Measurements from ENCODE around the gene MACROD2.
"Not testable (repeated sequence)": the region's sequence is repeated elsewhere in the genome, so short reads cannot be mapped to it uniquely, and the experiment has no call there.

Gene MACROD2

DNA sequence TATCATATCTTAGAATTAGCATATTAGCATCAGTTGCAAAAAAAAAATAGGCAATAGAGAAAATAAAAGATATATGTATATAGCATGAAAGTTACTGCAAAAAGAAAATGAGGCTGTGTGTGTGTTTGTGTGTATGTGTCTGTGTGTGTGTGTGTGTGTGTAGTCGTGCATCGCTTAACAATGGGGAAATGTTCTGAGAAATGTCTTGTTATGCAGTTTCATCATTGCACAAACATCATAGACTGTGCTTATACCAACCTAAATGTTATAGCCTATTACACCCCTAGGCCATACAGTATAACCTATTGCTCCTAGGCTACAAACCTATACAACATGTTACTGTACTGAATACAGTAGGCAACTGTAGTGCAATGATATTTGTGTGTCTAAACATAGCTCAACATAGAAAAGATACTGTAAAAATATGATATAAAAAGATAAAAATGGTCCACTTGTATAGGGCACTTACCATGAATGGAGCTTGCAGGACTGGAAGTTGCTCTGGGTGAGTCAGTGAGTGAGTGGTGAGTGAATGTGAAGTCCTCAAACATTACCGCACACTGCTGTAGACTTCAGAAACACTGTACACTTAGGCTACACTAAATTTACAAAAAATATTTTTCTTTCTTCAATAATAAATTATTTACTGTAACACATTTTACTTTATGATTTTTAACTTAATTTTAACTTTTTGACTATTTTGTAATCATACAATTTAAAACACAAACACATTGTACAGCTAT is 1772.9 kb downstream of the MACROD2 start:
- FAIRE-seq (no peak), DNase-seq (ENCODE audit: insufficient read length, low spot score) (no peak)

- DNase-seq (ENCODE audit: insufficient read length, low spot score) (no peak), FAIRE-seq (no peak)
Measured at GRCh38 chr20:15772826-15773225, 1777.5 kb downstream of the MACROD2 start.

DNA sequence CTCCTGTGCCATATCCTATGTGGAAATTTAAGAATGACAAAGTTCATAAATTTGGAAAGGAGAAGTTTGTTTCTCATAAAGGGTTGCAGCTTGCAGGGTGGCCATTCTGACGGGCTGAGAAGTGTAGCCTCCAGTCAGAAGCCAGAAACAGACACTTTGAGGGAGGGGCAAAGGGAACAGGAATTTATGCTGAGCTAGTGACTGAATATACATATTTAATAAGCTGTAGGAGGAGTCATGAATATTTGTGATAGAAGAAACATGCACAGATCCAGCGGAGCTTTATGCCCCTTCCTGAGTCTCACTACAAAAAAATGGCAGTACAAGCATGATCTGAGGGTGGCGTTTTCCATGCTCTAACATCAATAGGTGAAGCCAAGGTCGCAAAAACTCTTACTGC is 1779.6 kb downstream of the MACROD2 start:
- FAIRE-seq, result no peak
- no peak for DNase-seq (ENCODE audit: insufficient read length, low spot score)

DNA sequence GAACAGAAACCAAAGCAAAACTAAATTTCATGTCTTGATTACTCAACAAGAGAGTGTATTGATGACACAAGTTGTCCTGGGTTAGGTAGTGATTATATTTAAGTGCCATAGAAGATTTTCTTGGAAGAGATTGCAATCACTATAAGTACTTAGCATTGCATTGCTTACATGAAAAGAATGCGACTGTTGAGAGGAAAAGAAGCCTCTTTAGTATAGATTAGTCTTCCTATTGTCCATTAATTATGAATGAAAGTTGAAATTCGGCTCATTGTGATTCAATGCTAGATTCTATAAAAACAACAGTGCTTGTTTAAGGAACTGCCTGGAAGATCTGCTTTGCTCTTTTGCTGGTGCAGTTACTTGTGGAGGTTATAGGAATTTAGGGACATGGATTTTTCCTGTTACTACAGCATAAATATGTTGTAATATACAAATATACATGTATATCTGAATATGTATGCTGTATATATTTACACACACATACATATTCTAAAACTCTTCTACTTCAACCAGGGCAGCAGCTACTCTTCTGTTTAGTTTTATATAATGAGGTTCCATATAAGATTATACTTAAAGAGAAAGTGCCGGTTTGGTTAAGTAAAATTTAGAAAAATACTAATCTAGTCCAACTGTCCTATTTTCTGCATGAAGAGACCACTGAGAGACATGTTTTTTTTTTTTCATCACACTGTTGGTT is 1781.6 kb downstream of the MACROD2 start:
- FAIRE-seq (no peak), DNase-seq (ENCODE audit: insufficient read length, low spot score) (no peak)

GRCh38 chr20:15784020-15784419 is 1788.7 kb downstream of the MACROD2 start:
- DNase-seq (ENCODE audit: insufficient read length, low spot score) (no peak), FAIRE-seq (no peak)

DNA sequence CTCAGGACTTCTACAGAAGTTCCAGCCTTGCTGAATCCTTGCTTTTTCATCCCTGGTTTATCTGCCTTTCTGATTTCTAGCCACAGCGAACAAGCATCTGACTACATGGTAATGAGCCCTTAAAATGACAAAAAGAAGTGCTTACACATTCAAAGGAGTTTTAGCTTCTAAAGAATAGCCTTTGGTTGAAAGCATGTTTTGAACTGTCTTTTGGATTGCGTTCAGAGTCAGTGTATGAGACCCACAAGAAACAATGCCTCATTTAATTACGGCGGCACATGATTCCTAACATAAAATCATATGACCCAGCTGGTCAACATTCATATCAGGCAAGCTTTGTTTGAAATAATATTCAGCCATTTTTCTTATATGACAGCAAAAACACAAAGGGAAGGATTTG is 1793.8 kb downstream of the MACROD2 start:
- no peak for FAIRE-seq
- DNase-seq (ENCODE audit: insufficient read length, low spot score), result no peak

- FAIRE-seq, result no peak
- DNase-seq (ENCODE audit: insufficient read length, low spot score), result no peak
Measured at GRCh38 chr20:15792855-15793254, 1797.5 kb downstream of the MACROD2 start.

GRCh38 chr20:15794409-15794808 is 1799.1 kb downstream of the MACROD2 start:
- no peak for DNase-seq (ENCODE audit: insufficient read length, low spot score)
- FAIRE-seq, result no peak

- DNase-seq (ENCODE audit: insufficient read length, low spot score) (no peak), FAIRE-seq (no peak)
Measured at GRCh38 chr20:15795305-15796019, 1800.1 kb downstream of the MACROD2 start.

DNA sequence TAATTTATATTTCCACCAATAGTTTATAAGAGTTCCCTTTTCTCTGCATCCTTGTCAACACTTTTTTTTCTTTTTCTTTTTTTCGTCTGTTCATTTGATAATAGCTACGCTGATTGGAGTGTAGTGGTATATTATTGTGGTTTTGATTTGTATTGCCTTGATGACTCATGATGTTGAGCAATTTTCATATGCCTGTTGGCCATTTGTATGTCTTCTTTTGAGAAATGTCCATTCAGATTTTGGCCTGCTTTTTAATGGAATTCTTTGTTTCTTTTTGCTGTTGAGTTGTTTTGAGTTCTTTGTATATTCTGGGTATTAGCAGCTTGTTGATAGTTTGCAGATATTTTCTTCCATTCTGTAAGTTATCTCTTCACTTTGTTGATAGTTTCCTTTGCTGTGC is 1804.6 kb downstream of the MACROD2 start:
- FAIRE-seq, result no peak
- no peak for DNase-seq (ENCODE audit: insufficient read length, low spot score)

- FAIRE-seq, result no peak
- no peak for DNase-seq (ENCODE audit: insufficient read length, low spot score)
Measured at GRCh38 chr20:15802020-15802419, 1806.7 kb downstream of the MACROD2 start.

- no peak for DNase-seq (ENCODE audit: insufficient read length, low spot score)
- FAIRE-seq, result no peak
Measured at GRCh38 chr20:15805154-15805553, 1809.8 kb downstream of the MACROD2 start.

DNA sequence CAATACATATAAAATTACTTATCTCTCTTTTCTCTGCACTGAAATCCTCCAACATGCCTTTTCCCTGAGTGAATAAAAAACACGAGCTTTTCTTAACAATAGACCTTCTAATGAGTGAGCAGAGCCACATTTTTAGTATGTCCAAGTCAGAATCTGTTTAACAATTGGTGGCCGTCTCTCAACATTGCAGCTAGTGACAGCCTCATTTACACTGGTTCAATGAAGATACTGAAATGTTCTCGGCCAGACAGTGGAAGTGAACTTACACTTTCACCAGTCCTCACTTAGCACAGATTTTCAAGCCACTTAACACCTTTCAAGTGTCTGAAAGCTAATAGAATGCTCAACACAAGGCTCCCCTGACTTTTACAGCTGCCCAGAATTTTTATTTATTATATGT is 1810.8 kb downstream of the MACROD2 start:
- no peak for FAIRE-seq
- no peak for DNase-seq (ENCODE audit: insufficient read length, low spot score)

- FAIRE-seq, result no peak
Measured at GRCh38 chr20:15807271-15807670, 1812.0 kb downstream of the MACROD2 start.

GRCh38 chr20:15807771-15808170 is 1812.5 kb downstream of the MACROD2 start:
- FAIRE-seq, result not testable (repeated sequence)

More at GRCh38 chr20:15807271-15807670, 1812.0 kb downstream of the MACROD2 start:
- no peak for DNase-seq (ENCODE audit: insufficient read length, low spot score)

DNA sequence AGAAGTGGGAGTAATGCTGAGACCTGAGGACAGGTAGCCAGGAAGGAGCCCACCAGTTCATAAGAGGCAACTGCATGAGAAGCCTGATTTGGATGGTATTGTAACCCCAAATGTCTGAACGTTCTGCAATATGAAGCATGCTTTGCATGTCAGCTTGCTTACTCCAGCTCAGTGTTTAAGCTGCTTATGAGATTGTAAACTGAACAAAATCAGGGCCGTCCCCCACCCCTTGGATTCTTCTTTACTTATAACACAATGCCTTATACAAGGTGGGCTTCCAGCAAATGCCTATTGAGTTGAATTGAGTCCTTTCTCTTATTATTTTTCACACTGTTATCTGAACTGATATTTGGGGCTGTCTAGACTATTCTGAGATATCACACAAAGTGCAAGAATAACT is 1816.6 kb downstream of the MACROD2 start:
- no peak for DNase-seq (ENCODE audit: insufficient read length, low spot score)
- no peak for FAIRE-seq

More at GRCh38 chr20:15807771-15808170, 1812.5 kb downstream of the MACROD2 start:
- DNase-seq (ENCODE audit: insufficient read length, low spot score), result not testable (repeated sequence)

GRCh38 chr20:15812696-15813095 is 1817.4 kb downstream of the MACROD2 start:
- DNase-seq (ENCODE audit: insufficient read length, low spot score) (no peak), FAIRE-seq (no peak)

GRCh38 chr20:15814360-15814759 is 1819.0 kb downstream of the MACROD2 start:
- DNase-seq (ENCODE audit: insufficient read length, low spot score) (no peak), FAIRE-seq (no peak)

GRCh38 chr20:15814911-15815310 is 1819.6 kb downstream of the MACROD2 start:
- no peak for DNase-seq (ENCODE audit: insufficient read length, low spot score)
- FAIRE-seq, result no peak

- FAIRE-seq (no peak), DNase-seq (ENCODE audit: insufficient read length, low spot score) (no peak)
Measured at GRCh38 chr20:15817351-15817750, 1822.0 kb downstream of the MACROD2 start.

DNA sequence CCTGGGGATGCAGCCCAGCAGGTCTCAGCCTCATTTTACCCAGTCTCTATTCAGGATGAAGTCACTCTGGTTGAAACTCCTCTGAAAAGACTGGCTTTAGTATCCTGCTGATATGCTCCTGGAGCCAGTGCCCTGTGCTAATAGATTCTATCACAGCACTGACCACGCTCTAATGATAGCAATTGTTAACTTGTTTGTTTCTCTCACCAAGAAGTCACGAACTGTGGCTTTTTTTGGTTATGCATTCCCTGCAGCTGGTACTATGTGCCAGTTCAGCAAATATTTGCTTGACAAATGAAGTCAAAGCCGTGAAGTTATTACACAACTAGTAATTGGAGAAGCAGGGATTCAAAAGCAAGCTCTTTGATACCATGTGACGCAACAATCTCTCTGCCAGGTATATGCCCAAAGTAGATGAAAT is 1823.3 kb downstream of the MACROD2 start:
- DNase-seq (ENCODE audit: insufficient read length, low spot score) (no peak), FAIRE-seq (no peak)

GRCh38 chr20:15823718-15824117 is 1828.4 kb downstream of the MACROD2 start:
- FAIRE-seq, result no peak
- DNase-seq (ENCODE audit: insufficient read length, low spot score), result no peak

All from GM19239 (cell line).